COR-L47 (cell line): ENCODE measurements around the gene WIZ.

Experiments used
- DNase-seq: peaks from one replicate; lab custom pipeline; 2025; lab: John Stamatoyannopoulos, UW

The WIZ gene

GRCh38 chr19:15443838-15444237, 5.9 kb downstream of the WIZ start:
- DNase-seq: no peak

GRCh38 chr19:15443325-15443724, 6.4 kb downstream of the WIZ start:
- DNase-seq: no peak

GRCh38 chr19:15442142-15442920, 7.4 kb downstream of the WIZ start:
- DNase-seq: no peak

GRCh38 chr19:15441317-15441716, 8.4 kb downstream of the WIZ start:
- no peak for DNase-seq

- DNase-seq: no peak
Measured at GRCh38 chr19:15439821-15440641, 9.7 kb downstream of the WIZ start.

GRCh38 chr19:15439078-15439799, 10.5 kb downstream of the WIZ start:
- DNase-seq: no peak

GRCh38 chr19:15438577-15438976, 11.2 kb downstream of the WIZ start:
- no peak for DNase-seq

- no peak for DNase-seq
Measured at GRCh38 chr19:15438124-15438496, 11.6 kb downstream of the WIZ start.

GRCh38 chr19:15437355-15438123, 12.2 kb downstream of the WIZ start:
- no peak for DNase-seq

GRCh38 chr19:15436826-15437110, 13.0 kb downstream of the WIZ start:
- DNase-seq: no peak

GRCh38 chr19:15436012-15436825, 13.5 kb downstream of the WIZ start:
- no peak for DNase-seq

GRCh38 chr19:15433519-15434069, 16.2 kb downstream of the WIZ start:
- DNase-seq: no peak

GRCh38 chr19:15432629-15433518, 16.9 kb downstream of the WIZ start:
- peak; percentile 92 for DNase-seq

- DNase-seq: no peak
Measured at GRCh38 chr19:15432018-15432494, 17.7 kb downstream of the WIZ start.

- DNase-seq: no peak
Measured at GRCh38 chr19:15431396-15432017, 18.2 kb downstream of the WIZ start.

GRCh38 chr19:15430526-15431120, 19.1 kb downstream of the WIZ start:
- DNase-seq: no peak

GRCh38 chr19:15429825-15430467, 19.8 kb downstream of the WIZ start:
- DNase-seq: no peak
